ENCODE results near the gene AKR1E2. TPM values are rescaled to one million over a fixed set of nuclear protein-coding genes. Genes with fewer than 3 reads are reported as not detected.

Gene AKR1E2
- total RNA-seq, 1 donor from 2014 or later = 8.7 TPM

- no peak overlapping the region for H3K27ac Mint-ChIP-seq (ENCODE audit: unreplicated experiment)
- H3K4me3 Mint-ChIP-seq (ENCODE audit: unreplicated experiment) = no peak overlapping the region
- DNase-seq = no peak
- H3K4me1 Mint-ChIP-seq (ENCODE audit: low read depth, unreplicated experiment) = no peaks in the 10 kb centered on the region
- peaks cover 9% of the 10 kb centered on the region for H3K36me3 Mint-ChIP-seq (ENCODE audit: unreplicated experiment)
- peaks cover 5% of the 10 kb centered on the region for H3K9me3 Mint-ChIP-seq (ENCODE audit: unreplicated experiment)
- H3K27me3 Mint-ChIP-seq (ENCODE audit: unreplicated experiment) = peaks cover 5% of the 10 kb centered on the region
- no peak for TF ChIP-seq CTCF (IDR thresholded peaks at IDR 0.05; ENCODE audit: partially characterized antibody, unreplicated experiment)
These were observed 13.3 kb downstream of the AKR1E2 start for GRCh38 chr10:4839353-4839752.

- no peak for TF ChIP-seq CTCF (IDR thresholded peaks at IDR 0.05; ENCODE audit: partially characterized antibody, unreplicated experiment)
- Mint-ChIP-seq H3K4me3 (ENCODE audit: unreplicated experiment) (no peak overlapping the region), H3K27ac (ENCODE audit: unreplicated experiment) (no peak overlapping the region), H3K9me3 (ENCODE audit: unreplicated experiment) (peaks cover 5% of the 10 kb centered on the region), H3K36me3 (ENCODE audit: unreplicated experiment) (peaks cover 9% of the 10 kb centered on the region), H3K27me3 (ENCODE audit: unreplicated experiment) (peaks cover 5% of the 10 kb centered on the region), H3K4me1 (ENCODE audit: low read depth, unreplicated experiment) (no peaks in the 10 kb centered on the region)
- no peak for DNase-seq
These were observed 14.1 kb downstream of the AKR1E2 start for GRCh38 chr10:4840151-4840550.

GRCh38 chr10:4843525-4844180 lies 17.6 kb downstream of the AKR1E2 start:
- no peaks in the 10 kb centered on the region for H3K4me1 Mint-ChIP-seq (ENCODE audit: low read depth, unreplicated experiment)
- H3K4me3 Mint-ChIP-seq (ENCODE audit: unreplicated experiment) = no peak overlapping the region
- DNase-seq = no peak
- H3K27ac Mint-ChIP-seq (ENCODE audit: unreplicated experiment) = no peak overlapping the region
- TF ChIP-seq CTCF (IDR thresholded peaks at IDR 0.05; ENCODE audit: partially characterized antibody, unreplicated experiment) = no peak
- peaks cover 9% of the 10 kb centered on the region for H3K36me3 Mint-ChIP-seq (ENCODE audit: unreplicated experiment)
- H3K27me3 Mint-ChIP-seq (ENCODE audit: unreplicated experiment) = peaks cover 5% of the 10 kb centered on the region
- peaks cover 5% of the 10 kb centered on the region for H3K9me3 Mint-ChIP-seq (ENCODE audit: unreplicated experiment)

GRCh38 chr10:4844864-4845263 lies 18.9 kb downstream of the AKR1E2 start:
- Mint-ChIP-seq H3K27ac (ENCODE audit: unreplicated experiment) (no peak overlapping the region), H3K9me3 (ENCODE audit: unreplicated experiment) (peaks cover 5% of the 10 kb centered on the region), H3K27me3 (ENCODE audit: unreplicated experiment) (peaks cover 3% of the 10 kb centered on the region), H3K4me1 (ENCODE audit: low read depth, unreplicated experiment) (peaks cover 4% of the 10 kb centered on the region), H3K36me3 (ENCODE audit: unreplicated experiment) (peaks cover 9% of the 10 kb centered on the region), H3K4me3 (ENCODE audit: unreplicated experiment) (no peak overlapping the region)
- TF ChIP-seq CTCF (IDR thresholded peaks at IDR 0.05; ENCODE audit: partially characterized antibody, unreplicated experiment) = no peak
- DNase-seq = no peak

- Mint-ChIP-seq H3K9me3 (ENCODE audit: unreplicated experiment) (peaks cover 5% of the 10 kb centered on the region), H3K36me3 (ENCODE audit: unreplicated experiment) (peaks cover 9% of the 10 kb centered on the region), H3K27ac (ENCODE audit: unreplicated experiment) (no peak overlapping the region), H3K4me3 (ENCODE audit: unreplicated experiment) (no peak overlapping the region), H3K4me1 (ENCODE audit: low read depth, unreplicated experiment) (peaks cover 7% of the 10 kb centered on the region), H3K27me3 (ENCODE audit: unreplicated experiment) (peaks cover 3% of the 10 kb centered on the region)
- DNase-seq = no peak
- no peak for TF ChIP-seq CTCF (IDR thresholded peaks at IDR 0.05; ENCODE audit: partially characterized antibody, unreplicated experiment)
These were observed 19.8 kb downstream of the AKR1E2 start for GRCh38 chr10:4845766-4846165.

All from glutamatergic neuron (in vitro differentiated cells).